C1 segment of cervical spinal cord (tissue), 14 donors: ENCODE measurements around the gene DDI2.
"Not testable (repeated sequence)": the region's sequence is repeated elsewhere in the genome, so short reads cannot be mapped to it uniquely, and the experiment has no call there.

Experiments used
- DNase-seq, 14 donors: peaks; one replicate each; lab custom pipeline; 2025; lab: John Stamatoyannopoulos, UW

Gene DDI2

GRCh38 chr1:15636436-15636835, 19.2 kb downstream of the DDI2 start:
- DNase-seq: no peak

DNA sequence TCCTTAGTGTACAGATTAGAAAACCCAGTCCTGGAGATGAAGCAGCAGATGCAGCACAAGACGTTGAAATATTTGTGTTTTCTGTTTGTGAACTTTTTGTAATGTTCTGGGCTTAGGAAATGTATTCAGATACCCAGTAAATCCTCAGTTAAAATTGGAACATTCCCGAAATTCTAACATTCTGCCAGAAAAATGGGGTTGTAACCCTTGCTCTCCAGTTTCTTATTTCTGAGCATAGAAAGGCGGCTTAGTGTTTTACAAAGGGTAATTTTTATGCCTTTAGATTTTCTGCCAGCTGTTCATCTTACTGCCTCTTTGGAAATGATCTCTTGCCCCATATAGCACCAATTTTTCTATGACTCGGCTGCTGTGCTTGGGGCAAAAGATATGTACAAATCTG, 20.6 kb downstream of the DDI2 start:
- no peak for DNase-seq

DNA sequence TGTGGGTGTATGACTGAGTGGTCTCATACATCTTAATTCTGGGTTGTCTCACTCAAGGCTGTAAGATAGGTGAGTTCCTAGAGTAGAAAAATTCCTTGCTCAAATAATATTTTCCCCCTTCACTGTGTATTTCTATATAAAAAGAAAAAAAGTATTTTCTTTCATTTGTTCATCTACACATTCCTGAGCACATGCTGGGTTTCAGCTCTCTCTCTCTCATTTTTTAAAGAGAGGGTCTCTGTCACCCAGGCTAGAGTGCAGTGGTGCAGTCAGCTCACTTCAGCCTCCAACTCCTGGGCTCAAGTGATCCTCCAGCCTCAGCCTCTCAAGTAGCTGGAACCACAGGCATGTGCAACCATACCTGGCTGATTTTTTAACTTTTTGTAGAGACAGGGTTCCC, 22.0 kb downstream of the DDI2 start:
- DNase-seq: no peak

DNA sequence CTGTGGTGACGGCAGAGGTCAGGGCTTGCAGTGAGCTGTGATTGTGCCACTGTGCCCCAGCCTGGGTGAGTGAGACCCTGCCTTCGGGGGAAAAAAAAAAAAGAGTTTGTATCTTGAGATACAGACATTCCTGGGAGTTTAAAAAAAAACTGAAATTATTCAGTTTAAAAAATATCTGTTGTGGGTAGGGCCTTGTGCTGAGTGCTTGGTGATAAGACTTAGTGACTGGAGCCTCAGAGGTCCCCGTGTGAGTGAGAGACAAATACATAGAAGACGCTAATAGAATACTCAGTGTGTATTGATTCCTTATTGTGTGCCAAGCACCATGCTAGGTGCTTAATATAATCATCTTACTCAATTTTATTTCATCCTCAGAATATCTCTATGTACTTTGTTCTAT, 22.7 kb downstream of the DDI2 start:
- DNase-seq: no peak

- no peak for DNase-seq
Observed at GRCh38 chr1:15640667-15641066, 23.4 kb downstream of the DDI2 start.

- DNase-seq: no peak
Observed at GRCh38 chr1:15649937-15650336, 32.7 kb downstream of the DDI2 start.

GRCh38 chr1:15650433-15650832, 33.2 kb downstream of the DDI2 start:
- DNase-seq: no peak

DNA sequence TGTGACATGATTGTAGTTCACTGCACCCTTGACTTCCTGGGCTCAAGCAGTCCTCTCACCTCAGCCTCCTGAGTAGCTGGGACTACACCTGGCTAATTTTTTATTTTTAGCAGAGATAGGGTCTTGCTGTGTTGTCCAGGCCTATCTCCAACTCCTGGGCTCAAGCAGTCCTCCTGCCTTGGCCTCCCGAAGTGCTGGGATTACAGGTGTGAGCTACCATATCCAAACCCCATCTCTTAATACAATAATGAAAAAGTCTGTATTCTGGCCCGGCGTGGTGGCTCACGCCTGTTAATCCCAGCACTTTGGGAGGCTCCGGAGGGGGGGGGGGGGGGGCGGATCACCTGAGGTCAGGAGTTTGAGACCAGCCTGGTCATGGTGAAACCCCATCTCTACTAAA, 34.9 kb downstream of the DDI2 start:
- not testable (repeated sequence) for DNase-seq

DNA sequence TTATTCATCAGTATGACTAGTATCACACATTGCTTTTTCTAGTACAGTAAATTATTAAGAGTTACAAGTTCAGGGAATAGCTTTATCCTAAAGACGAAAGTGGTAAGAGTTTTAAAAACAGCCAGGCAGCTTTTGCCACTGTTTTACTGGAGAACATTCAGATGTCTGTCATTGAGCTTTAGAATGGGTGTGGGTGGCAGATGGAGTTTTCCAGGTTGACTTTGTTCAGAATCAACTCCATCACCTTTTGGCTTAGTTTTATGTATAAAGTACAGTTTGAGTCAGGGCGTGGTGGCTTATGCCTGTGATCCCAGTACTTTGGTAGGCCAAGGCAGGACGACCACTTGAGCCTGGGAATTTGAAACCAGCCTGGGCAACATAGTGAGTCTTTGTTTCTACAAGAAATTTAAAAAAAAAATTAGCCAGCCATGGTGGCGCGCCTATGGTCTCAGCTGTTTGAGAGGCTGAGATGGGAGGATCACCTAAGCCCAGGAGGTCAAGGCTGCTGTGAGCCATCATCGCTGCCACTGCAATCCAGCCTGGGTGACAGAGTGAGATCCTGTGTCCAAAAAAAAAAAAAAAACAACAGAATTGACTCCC, 36.9 kb downstream of the DDI2 start:
- no peak for DNase-seq

DNA sequence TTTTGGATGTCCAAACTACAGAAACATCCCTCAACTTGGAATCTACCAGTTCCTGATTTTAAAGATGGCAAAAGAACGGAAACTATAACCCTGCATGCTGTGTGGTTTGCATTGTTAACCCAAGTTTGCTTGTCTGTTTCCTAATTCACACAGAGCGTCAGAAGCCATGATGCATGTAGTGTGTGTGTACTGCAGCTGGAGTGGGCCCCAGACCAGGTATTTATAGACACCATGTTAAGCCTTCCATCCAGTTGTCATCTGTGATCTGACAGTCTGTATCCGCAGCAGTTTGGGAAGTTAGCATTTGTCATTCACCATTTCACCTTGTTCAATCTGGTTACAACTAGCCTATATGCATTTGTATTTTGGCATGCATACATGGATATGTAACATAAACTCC, 39.2 kb downstream of the DDI2 start:
- no peak for DNase-seq

DNA sequence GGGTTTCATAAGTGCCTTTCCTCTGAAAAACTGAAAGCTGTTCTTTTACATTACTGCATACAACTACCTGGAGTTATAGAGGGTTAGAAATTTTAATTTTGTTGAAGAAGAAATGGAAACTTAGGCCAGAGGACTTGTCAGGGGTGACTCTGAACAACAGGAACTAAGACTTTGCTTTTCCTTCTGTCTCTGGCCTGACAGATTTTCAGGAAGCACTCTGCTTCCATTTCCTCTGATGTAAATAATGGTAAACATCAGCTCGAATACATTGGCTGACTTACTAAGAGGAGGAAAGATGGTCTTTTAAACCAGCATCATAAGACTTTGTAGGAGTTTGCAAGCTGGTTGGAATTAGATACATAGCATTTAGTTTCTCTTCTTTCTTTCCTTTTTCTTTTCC, 39.8 kb downstream of the DDI2 start:
- DNase-seq: no peak

DNA sequence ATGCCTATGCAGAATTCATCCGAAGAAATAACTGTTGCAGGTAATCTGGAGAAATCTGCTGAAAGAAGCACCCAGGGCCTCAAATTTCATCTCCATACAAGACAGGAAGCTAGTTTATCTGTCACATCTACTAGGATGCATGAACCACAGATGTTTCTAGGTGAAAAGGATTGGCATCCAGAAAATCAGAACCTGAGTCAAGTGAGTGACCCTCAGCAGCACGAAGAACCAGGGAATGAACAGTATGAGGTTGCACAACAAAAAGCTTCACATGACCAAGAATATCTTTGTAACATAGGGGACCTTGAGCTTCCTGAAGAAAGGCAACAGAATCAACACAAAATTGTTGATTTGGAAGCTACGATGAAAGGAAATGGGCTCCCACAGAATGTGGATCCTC, 42.9 kb downstream of the DDI2 start:
- no peak for DNase-seq

- no peak for DNase-seq
Observed at GRCh38 chr1:15662477-15662876, 45.2 kb downstream of the DDI2 start.

DNA sequence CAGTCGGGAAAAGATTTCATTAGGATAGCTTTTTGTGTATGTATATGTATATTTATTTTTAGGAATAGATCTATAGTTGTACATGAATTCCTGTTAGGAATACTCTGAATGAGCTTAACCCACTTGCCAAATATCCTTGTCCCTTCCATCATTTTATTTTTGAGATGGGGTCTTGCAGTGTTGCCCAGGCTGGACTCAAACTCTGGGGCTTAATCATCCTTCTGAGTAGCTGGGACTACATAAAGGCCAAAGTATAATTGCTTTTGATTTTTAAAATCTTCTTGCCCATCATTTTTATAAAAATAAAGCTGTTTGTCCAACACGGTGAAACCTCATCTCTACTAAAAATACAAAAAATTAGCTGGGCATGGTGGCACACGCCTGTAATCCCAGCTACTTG, 46.7 kb downstream of the DDI2 start:
- no peak for DNase-seq

DNA sequence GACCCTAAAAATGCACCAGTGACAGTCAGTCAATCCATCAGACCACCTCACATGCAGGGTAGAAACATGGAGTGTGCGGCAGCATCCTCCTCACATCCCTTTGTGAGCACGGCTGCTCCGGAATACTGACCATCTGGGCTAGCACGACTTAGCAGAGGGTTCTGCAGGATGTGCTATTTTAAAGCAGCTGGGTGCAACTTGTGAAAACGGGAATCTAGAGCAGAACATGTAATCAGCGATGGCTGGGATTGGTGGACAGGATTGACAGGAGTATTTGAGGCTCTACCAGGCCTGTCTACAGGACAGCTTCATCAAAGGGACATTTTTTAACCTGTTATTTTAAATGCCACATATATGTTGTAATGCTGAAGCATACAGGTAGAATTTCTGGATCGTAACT, 50.1 kb downstream of the DDI2 start:
- no peak for DNase-seq

DNA sequence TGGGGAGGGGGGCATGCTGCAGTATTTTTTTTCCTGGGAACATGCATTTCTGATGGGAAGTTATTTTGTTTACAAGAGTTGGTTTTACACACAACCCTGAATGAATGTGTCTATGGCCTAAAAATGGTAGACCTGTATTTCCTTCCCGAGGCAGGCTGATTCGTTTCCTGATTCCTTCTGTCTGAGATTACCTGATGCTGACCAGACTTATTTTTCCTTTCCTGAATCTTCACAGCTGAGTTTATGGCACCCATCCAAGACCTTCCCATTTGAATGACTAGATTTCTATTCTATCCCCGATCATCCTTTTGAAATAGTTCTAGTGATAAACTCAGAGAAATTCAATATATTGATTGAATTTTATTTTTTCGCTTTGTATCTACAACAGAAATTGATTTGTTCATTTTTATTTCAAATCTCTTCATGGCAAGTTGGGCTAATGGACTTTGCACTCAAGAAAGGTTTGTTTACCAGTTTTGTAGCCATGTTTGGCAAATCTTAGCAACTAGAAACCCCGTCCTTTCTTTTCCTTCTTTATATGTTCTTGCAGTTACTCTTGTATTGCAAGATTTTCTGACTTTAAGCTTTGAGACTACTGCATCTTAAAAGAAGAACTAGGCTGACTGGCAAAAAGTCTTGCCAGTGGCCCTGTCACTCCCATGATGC, 51.0 kb downstream of the DDI2 start:
- no peak for DNase-seq

GRCh38 chr1:15669074-15669473, 51.8 kb downstream of the DDI2 start:
- no peak for DNase-seq

- no peak for DNase-seq
Observed at GRCh38 chr1:15669864-15670263, 52.6 kb downstream of the DDI2 start.

DNA sequence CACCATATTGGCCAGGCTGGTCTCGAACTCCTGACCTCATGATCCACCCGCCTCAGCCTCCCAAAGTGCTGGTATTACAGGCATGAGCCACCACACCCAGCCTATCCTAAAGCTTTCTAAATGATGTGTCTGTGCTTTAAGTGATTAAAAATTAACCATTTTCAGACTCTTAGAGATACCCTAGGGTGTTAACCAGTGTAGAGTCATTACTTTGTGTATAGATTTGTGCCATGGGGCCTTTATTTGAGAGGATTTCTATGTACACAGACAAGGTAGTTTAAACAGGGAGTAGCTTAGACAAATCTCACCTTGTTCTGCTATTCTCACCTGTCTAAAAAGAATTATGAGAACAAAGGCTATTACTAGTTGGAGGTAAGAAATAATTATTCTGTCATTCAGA, 54.2 kb downstream of the DDI2 start:
- no peak for DNase-seq

DNA sequence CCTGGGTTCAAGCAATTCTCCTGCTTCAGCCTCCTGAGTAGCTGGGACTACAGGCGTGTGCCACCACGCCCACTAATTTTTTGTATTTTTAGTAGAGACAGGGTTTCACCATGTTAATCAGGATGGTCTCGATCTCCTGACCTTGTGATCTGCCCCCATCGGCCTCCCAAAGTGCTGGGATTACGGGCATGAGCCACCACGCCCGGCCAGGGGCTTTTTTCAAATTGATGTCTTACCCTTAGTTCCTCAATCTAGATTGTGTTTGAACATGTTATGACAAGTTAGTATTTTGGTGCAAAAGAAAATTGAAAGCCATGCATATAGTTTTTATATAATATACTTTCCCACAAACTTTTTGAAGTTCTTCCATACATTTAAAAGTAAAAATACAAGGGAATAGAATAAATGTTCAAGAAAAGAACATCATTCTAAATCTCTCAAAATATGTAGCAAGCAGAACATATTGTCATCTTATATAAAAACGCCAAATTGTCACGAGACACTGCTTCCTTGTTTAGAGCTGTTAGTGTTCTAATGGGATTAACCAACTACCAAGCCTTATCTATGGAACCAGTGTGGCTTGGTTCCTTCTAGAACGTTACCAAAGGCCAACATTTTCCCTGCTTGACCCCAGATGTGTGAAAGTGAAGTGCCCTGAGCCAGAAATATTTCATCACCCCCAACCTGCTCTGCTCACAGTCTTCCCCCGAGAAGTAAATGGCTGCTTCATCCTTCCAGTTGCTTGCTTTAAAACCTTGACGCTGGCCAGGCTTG, 57.3 kb downstream of the DDI2 start:
- DNase-seq: no peak

- DNase-seq: no peak
Observed at GRCh38 chr1:15676010-15676409, 58.8 kb downstream of the DDI2 start.

DNA sequence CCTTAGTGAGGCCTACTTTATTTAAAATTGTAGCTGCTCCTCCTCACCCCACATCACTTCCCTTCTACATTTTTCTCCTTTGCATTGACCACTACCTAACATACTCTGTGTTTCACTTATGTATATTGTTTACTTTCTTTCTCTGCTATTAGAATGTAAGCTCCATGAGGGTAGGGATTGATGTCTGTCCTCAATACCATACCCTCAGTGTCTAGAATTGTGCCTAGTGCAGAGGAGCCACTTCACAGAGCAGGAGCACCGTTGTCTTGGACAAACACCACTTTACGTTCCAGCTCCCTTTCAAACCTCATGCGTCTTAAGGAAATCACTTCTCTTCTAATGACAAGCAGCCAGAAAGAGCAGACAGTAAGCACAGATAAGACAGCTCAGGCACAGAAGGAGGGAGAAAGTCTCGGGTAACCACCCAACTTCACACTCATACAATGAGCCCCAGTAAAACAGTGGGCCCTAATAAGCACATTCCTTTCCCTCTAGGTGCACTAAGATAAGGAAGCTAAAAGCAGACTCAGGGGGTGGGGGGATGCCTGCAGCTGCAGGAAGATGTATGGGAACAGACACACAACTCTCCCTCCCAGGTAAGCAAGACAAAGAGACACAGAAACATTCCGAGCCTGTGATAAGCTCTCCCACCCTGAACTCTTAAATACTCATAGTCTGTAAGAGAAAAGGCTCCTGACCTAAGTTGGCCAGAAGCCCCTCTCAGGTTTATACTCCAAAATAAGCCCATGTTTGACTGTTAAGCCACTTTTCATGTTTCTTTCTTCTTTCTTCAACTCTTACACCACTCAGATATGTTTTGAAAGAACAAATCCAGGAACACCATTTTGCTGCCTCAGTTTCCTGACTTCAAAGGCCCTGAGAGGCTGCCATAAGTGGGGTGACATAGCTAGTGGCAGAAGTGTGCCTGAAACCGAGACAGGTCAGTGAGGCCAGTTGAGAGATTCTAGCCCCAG, 59.7 kb downstream of the DDI2 start:
- no peak for DNase-seq
